GM20000 (cell line): ENCODE data around the gene CD84.
"Not testable (repeated sequence)": the region's sequence is repeated elsewhere in the genome, so short reads cannot be mapped to it uniquely, and the experiment has no call there.

Experiments used
- DNase-seq: peaks from one replicate; pipeline ENCODE4 v3.0.0; 2012; ENCODE audit warnings: low spot score
- TF ChIP-seq, protein P1 (sequence below): IDR thresholded peaks from 2 replicates; pipeline ENCODE4 v1.5.1; 2012; ENCODE audit warnings: mild to moderate bottlenecking, control low read depth; ENCODE audit errors: extremely low read depth, missing control alignments

CD84 gene

DNA sequence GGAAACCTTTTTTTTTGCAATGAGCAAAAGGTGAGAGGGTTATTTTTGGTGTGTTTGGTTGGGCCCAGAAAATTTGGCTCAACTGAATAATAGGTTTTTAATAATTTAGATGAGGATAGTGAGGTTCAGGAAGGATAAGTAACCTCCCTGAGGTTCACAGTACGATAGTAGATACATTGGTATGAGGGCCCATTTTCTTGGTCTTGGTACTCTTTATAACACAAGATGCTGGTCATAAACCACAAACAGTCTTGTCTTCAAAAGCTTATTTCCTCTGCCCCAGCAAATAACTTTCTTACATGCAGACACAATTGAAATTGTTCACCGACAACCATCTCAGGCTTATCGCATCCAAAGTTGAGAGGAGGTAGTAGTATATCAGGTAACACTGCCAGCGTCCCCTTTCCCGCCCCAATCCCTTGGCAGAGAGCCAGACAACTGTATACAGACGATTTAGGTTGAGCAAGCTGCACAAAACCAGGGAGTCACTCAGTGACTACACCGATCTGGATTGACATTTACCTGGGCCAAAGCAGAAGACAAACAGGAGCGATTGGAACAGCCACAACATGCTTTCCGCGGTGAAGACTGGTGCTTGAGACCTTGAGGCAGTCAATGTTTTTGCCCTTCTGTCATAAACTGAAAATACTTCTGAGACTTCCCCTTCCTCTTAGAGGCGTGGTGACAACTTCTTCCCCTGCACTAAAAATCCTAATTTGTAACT is 56.5 kb downstream of the CD84 start, which contains the start of gene SLAMF6:
SLAMF6 (minus strand) TSS at position 634 of the 724 bp plus-strand sequence; CDS start at position 571, 63 bp downstream.
- peak; percentile 50 for DNase-seq
- TF ChIP-seq, protein P1, sequence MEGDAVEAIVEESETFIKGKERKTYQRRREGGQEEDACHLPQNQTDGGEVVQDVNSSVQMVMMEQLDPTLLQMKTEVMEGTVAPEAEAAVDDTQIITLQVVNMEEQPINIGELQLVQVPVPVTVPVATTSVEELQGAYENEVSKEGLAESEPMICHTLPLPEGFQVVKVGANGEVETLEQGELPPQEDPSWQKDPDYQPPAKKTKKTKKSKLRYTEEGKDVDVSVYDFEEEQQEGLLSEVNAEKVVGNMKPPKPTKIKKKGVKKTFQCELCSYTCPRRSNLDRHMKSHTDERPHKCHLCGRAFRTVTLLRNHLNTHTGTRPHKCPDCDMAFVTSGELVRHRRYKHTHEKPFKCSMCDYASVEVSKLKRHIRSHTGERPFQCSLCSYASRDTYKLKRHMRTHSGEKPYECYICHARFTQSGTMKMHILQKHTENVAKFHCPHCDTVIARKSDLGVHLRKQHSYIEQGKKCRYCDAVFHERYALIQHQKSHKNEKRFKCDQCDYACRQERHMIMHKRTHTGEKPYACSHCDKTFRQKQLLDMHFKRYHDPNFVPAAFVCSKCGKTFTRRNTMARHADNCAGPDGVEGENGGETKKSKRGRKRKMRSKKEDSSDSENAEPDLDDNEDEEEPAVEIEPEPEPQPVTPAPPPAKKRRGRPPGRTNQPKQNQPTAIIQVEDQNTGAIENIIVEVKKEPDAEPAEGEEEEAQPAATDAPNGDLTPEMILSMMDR: no peak

DNA sequence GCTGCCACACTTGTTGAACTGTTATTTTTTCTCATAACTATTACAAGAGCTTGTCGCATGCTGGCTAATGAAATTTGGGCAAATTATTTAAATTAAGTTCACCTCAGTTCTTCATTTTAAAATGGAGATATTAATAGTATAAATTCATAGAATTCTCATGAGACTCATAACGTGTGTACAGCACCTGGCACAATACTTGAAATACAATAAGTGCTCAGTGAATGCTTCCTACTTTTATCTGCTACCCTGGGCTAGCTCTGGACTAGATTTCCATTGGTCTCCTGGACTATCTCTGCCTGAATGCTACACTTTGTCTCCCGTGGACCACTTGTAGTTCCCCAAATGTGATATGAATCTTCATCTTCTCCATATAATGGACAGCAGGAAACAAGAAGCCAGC is 57.2 kb downstream of the CD84 start:
- TF ChIP-seq, protein P1: no peak
- DNase-seq: peak; percentile 3

DNA sequence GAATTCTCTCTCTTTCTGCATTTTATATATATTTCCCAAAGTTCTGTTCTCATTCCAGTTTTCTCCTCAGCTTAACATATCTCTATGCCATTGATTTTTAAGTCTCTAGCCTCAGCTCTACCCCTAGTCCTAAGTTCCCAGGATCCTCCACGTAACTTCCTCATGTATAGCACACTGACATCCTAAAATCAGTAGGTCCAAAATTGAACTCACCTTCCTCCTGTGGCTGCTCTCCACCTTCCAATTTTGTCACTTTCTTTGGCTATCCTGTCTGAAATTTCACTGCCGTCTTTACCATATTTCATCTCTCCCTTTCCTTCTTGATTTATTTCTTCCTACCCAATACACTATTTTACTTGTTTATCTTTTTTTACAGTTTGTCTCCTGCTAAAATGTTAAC is 57.7 kb downstream of the CD84 start:
- TF ChIP-seq, protein P1: no peak
- DNase-seq: peak; percentile 3

DNA sequence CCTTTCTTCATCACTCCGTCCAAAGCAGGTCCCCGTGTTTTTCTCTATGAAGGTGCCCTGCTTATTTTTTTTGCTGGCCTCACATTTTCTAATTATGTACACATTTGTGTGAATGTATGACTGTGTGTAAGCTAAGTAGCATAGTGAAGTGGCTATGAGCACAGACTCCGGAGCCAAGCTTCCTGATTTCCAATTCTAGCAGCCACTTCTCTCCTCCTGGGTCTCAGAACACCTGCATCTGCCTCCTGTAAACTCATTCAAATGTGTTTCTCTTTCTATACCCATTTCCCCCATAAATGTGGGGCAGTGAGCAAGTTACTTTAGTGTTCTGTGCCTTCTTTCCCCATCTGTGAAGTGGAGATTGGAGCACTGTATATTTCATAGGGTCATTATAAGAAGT is 58.3 kb downstream of the CD84 start:
- TF ChIP-seq, protein P1: no peak
- DNase-seq: peak; percentile 5

DNA sequence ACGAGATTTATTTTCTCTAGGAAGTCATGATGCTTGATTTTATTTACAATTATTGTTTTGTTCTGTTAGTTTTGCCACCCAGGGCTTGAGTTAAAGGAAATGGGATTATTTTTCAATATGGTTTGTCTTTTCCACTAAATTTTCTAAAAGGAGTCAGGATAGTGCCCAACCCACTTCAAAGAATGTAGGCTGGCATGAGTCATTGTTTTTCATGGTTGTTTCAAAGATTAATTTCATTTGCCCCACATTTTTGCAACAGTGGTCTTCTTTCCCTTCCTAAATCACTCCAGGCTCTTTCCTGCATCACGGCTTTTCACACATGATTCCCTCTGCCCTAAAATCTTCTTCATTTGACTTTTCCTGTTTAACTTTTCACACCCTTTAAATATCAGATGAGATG is 58.7 kb downstream of the CD84 start:
- TF ChIP-seq, protein P1: no peak
- no peak for DNase-seq

DNA sequence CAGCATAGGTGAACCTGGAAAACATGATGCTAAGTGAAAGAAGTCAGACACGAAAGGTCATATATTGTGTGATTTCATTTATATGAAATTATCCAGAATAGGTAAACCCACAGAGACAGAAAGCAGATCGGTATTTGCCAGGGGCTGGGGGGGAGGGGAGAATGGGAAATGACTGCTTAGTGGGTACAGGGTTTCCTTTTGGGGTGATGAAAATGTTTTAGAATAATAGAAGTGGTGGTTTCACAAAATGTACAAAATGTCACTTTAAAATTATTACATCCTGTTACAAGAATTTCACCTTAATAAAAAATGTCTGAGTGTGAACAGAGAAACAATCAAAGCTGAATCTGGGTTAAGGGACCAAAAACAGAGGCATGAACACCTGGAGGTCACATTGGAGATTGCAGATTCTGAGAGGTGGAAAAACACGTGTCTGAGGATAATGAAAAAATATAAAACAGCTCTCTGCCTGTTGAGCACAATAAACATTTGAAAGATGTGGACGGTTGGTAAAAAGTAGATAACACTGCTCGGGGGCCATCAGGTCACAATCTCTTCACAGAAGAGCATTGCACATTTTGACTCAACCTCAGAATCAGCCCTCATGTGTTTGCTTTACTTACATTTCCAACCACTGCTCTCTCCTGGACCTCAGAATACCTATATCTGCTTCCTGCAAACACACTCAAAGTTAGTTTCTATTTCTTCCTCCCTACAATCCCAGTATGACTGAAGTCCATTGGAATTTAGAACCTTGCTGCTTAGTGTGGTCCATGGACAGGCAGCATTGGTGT is 59.5 kb downstream of the CD84 start:
- TF ChIP-seq, protein P1: no peak
- peak; percentile 8 for DNase-seq

DNA sequence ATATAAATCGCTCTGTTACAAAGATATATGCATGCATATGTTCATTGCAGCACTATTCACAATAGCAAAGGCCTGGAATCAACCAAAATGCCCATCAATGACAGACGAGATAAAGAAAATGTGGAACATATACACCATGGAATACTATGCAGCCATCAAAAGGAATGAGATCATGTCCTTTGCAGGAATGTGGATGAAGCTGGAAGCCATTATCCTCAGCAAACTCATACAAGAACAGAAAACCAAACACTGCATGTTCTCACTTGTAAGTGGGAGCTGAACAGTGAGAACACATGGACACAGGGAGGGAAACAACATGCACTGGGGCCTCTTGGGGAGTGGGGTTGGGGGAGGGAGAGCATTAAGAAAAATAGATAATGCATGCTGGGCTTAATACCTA is 61.8 kb downstream of the CD84 start:
- DNase-seq: not testable (repeated sequence)

DNA sequence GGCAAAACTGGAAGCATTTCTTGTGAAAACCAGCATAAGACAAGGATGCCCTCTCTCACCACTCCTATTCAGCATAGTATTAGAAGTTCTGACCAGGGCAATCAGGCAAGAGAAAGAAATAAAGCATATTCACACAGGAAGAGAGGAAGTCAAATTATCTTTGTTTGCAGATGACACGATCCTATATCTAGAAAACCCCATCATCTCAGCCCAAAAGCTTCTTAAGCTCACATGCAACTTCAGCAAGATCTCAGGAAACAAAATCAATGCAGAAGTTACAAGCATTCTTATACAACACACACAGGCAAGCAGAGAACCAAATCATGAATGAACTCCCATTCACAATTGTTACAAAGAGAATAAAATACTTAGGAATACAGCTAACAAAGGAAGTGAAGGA is 63.4 kb downstream of the CD84 start:
- not testable (repeated sequence) for DNase-seq
